Activated CD4-positive, alpha-beta T cell treated with anti-CD3 and anti-CD28 coated beads, Interleukin-2, Interleukin-6, amounts not matched to agents 100 ng/mL and 50 ng/mL, durations not matched to agents 16 hours and 8 hours (primary cell): Measurements from ENCODE around the gene IGLL1.

Experiments used
- DNase-seq: peaks from one replicate; pipeline ENCODE4 v3.0.0-alpha.2; 2020

Gene IGLL1

GRCh38 chr22:23526596-23527316 is 53.3 kb downstream of the IGLL1 start:
- no peak for DNase-seq

GRCh38 chr22:23525510-23525909 is 54.6 kb downstream of the IGLL1 start:
- DNase-seq, result no peak

- no peak for DNase-seq
Measured at GRCh38 chr22:23524226-23524625, 55.9 kb downstream of the IGLL1 start.

- no peak for DNase-seq
Measured at GRCh38 chr22:23523713-23524112, 56.4 kb downstream of the IGLL1 start.
